ENCODE data around the gene NPAS2. TPM values are rescaled to one million over a fixed set of nuclear protein-coding genes. Genes with fewer than 3 reads are reported as not detected.

The NPAS2 gene
- total and polyA plus RNA-seq, 2 donors (not counting 3 experiments of a cell fraction or from before 2014, with no cell fraction given) = 29.0 to 53.9 TPM

- CTCF ChIA-PET = no interaction called here
Measured at GRCh38 chr2:100826494-100826893, 6.6 kb downstream of the NPAS2 start.

More at GRCh38 chr2:100826494-100826893, 6.6 kb downstream of the NPAS2 start:
- Histone ChIP-seq H2AFZ (ENCODE audit: low read depth, low read length) (no peak overlapping the region), H3K9me3 (replicated peaks; ENCODE audit: control insufficient read depth, insufficient read depth, low read length) (no peaks in the 10 kb centered on the region), H3K9ac (replicated peaks; ENCODE audit: extremely low read depth, insufficient read depth, low read length) (no peak overlapping the region), H3K27ac (ENCODE audit: insufficient read depth, low read depth, low read length) (no peak overlapping the region), H3K27me3 (ENCODE audit: control insufficient read depth in 2 of 2, insufficient read depth in 2 of 2, low read length in 2 of 2) (no peaks in the 10 kb centered on the region), H4K20me1 (replicated peaks; ENCODE audit: control insufficient read depth, extremely low read depth, insufficient read depth, low read length) (no peaks in the 10 kb centered on the region), H3K36me3 (ENCODE audit: control insufficient read depth in 2 of 2, extremely low read depth in 1 of 2, insufficient read depth in 2 of 2, low read length in 2 of 2) (no peaks in the 10 kb centered on the region), H3K4me1 (ENCODE audit: control insufficient read depth, extremely low read depth, insufficient read depth, low read length) (peaks cover 20% of the 10 kb centered on the region), H3K9me1 (replicated peaks; ENCODE audit: control insufficient read depth, extremely low read depth, insufficient read depth, low read length) (no peaks in the 10 kb centered on the region), H3K4me2 (ENCODE audit: insufficient read depth, low read length) (no peak overlapping the region), H3K4me3 (replicated peaks in 1 of 3; ENCODE audit: insufficient read depth in 1 of 3, low read depth in 1 of 3, low read length in 3 of 3) (no peak overlapping the region), H3K79me2 (ENCODE audit: control insufficient read depth, insufficient read depth, low read length) (peaks cover 77% of the 10 kb centered on the region)
- FAIRE-seq (no peak), DNase-seq (ENCODE audit: low read depth, low spot score) (no peak)
- intact Hi-C loops (cut with micrococcal nuclease) = no loop called here
- BruUV-seq (replicated peaks) = no TSS peak
- no peak for TF ChIP-seq POLR2AphosphoS5 (IDR thresholded peaks at IDR 0.05; ENCODE audit: insufficient read depth, low read depth, low read length)
- TF ChIP-seq EZH2 (IDR thresholded peaks at IDR 0.05; ENCODE audit: borderline replicate concordance, low read depth, low read length, severe bottlenecking) = no peak
- no peak for TF ChIP-seq GATA2 (IDR thresholded peaks at IDR 0.05; ENCODE audit: insufficient read depth, insufficient read length, low read depth, low read length)
- TF ChIP-seq FOS (IDR thresholded peaks at IDR 0.05; ENCODE audit: borderline replicate concordance, insufficient read depth, low read length) = no peak
- TF ChIP-seq MYC (IDR thresholded peaks at IDR 0.05; ENCODE audit: low read depth, low read length) = no peak
- TF ChIP-seq CTCF (IDR thresholded peaks at IDR 0.05; ENCODE audit: extremely low read depth in 1 of 2, insufficient read depth in 1 of 2, low read depth in 1 of 2, low read length in 2 of 2) = no peak
- TF ChIP-seq JUN (IDR thresholded peaks at IDR 0.05; ENCODE audit: borderline replicate concordance, insufficient read depth, insufficient read length, low read depth) = no peak
- no peak for TF ChIP-seq POLR2A (IDR thresholded peaks at IDR 0.05; ENCODE audit: low read depth, low read length)
- TF ChIP-seq MAX (IDR thresholded peaks at IDR 0.05; ENCODE audit: insufficient read depth, insufficient read length) = no peak
- dilution Hi-C loops (cut with MboI; ENCODE audit: extremely low pct_ligation_motif_present, low sequenced_read_pairs) = no loop called here
- POLR2A ChIA-PET = no interaction called here
